ENCODE data around the gene RPS8. TPM values are rescaled to one million over a fixed set of nuclear protein-coding genes. Genes with fewer than 3 reads are reported as not detected.
A peak's percentile ranks its signal among the peaks of the same experiment; 100 is the strongest.
"Not testable (repeated sequence)": the region's sequence is repeated elsewhere in the genome, so short reads cannot be mapped to it uniquely, and the experiment has no call there.

Gene RPS8
- total and polyA plus RNA-seq, 2 donors from 2014 or later = 1,449 to 1,538 TPM

- Histone ChIP-seq H3K4me1 (ENCODE audit: control insufficient read depth in 2 of 3, insufficient read depth in 2 of 3, low read depth in 1 of 3, low read length in 3 of 3) (peaks cover 19 to 48% (median 39%) of the 10 kb centered on the region in 3 donors), H3K27me3 (ENCODE audit: control insufficient read depth, insufficient read depth, low read length) (no peaks in the 10 kb centered on the region), H3K4me3 (ENCODE audit: low read length in 3 of 3) (peak overlapping the region in 1 of 3 donors; percentile 42), H3K27ac (ENCODE audit: low read depth in 2 of 2, low read length in 2 of 2) (peak overlapping the region; percentile 98 to 100), H3K36me3 (ENCODE audit: control insufficient read depth in 2 of 3, insufficient read depth in 3 of 3, low read length in 3 of 3) (peaks cover 0 to 5% (median 0%) of the 10 kb centered on the region in 3 donors), H3K9me3 (ENCODE audit: control insufficient read depth in 2 of 3, insufficient read depth in 1 of 3, low read length in 3 of 3) (no peaks in the 10 kb centered on the region), H3K9ac (ENCODE audit: low read length in 3 of 3) (peak overlapping the region in 1 of 3 donors; percentile 97)
- TF ChIP-seq CTCF (IDR thresholded peaks at IDR 0.05; ENCODE audit: borderline replicate concordance, extremely low read depth, insufficient read depth) = no peak
- intact Hi-C loops (cut with DNase I) = no loop called here
- FAIRE-seq (no peak), DNase-seq (peak in 2 of 5 donors; percentile 66 to 88)
Measured at GRCh38 chr1:44810101-44810761, 34.9 kb downstream of the RPS8 start.

- FAIRE-seq; H3K27me3 ChIP-seq (ENCODE audit: control insufficient read depth, insufficient read depth, low read length); H3K27ac ChIP-seq (ENCODE audit: low read depth in 2 of 2, low read length in 2 of 2); intact Hi-C loops (cut with DNase I); H3K9me3 ChIP-seq (ENCODE audit: control insufficient read depth in 2 of 3, insufficient read depth in 1 of 3, low read length in 3 of 3); H3K4me3 ChIP-seq (ENCODE audit: low read length in 3 of 3); H3K9ac ChIP-seq (ENCODE audit: low read length in 3 of 3); H3K36me3 ChIP-seq (ENCODE audit: control insufficient read depth in 2 of 3, insufficient read depth in 3 of 3, low read length in 3 of 3): not testable (repeated sequence)
- peaks cover 19 to 48% (median 39%) of the 10 kb centered on the region in 3 donors for H3K4me1 ChIP-seq (ENCODE audit: control insufficient read depth in 2 of 3, insufficient read depth in 2 of 3, low read depth in 1 of 3, low read length in 3 of 3)
- peak in 2 of 5 donors; percentile 27 to 31 for DNase-seq
Measured at GRCh38 chr1:44810762-44811105, 35.4 kb downstream of the RPS8 start.

- TF ChIP-seq CTCF (IDR thresholded peaks at IDR 0.05; ENCODE audit: borderline replicate concordance, extremely low read depth, insufficient read depth) = no peak
- Histone ChIP-seq H3K27me3 (ENCODE audit: control insufficient read depth, insufficient read depth, low read length) (no peaks in the 10 kb centered on the region), H3K9me3 (ENCODE audit: control insufficient read depth in 2 of 3, insufficient read depth in 1 of 3, low read length in 3 of 3) (no peaks in the 10 kb centered on the region), H3K27ac (ENCODE audit: low read depth in 2 of 2, low read length in 2 of 2) (no peak overlapping the region), H3K9ac (ENCODE audit: low read length in 3 of 3) (no peak overlapping the region), H3K4me3 (ENCODE audit: low read length in 3 of 3) (no peak overlapping the region), H3K4me1 (ENCODE audit: control insufficient read depth in 2 of 3, insufficient read depth in 2 of 3, low read depth in 1 of 3, low read length in 3 of 3) (peaks cover 19 to 48% (median 39%) of the 10 kb centered on the region in 3 donors), H3K36me3 (ENCODE audit: control insufficient read depth in 2 of 3, insufficient read depth in 3 of 3, low read length in 3 of 3) (peaks cover 0 to 5% (median 0%) of the 10 kb centered on the region in 3 donors)
- FAIRE-seq (no peak), DNase-seq (peak in 2 of 5 donors; percentile 5 to 21)
- intact Hi-C loops (cut with DNase I) = no loop called here
Measured at GRCh38 chr1:44811234-44811633, 35.9 kb downstream of the RPS8 start.

GRCh38 chr1:44812822-44813543 is 37.6 kb downstream of the RPS8 start:
- peaks cover 10 to 33% (median 24%) of the 10 kb centered on the region in 3 donors for H3K4me1 ChIP-seq (ENCODE audit: control insufficient read depth in 2 of 3, insufficient read depth in 2 of 3, low read depth in 1 of 3, low read length in 3 of 3)
- H3K9ac ChIP-seq (ENCODE audit: low read length in 3 of 3) = peak overlapping the region in 2 of 3 donors; percentile 22 to 55

GRCh38 chr1:44815926-44816325 is 40.6 kb downstream of the RPS8 start:
- H3K27me3 ChIP-seq (ENCODE audit: control insufficient read depth, insufficient read depth, low read length); H3K9me3 ChIP-seq (ENCODE audit: control insufficient read depth in 2 of 3, insufficient read depth in 1 of 3, low read length in 3 of 3); H3K4me3 ChIP-seq (ENCODE audit: low read length in 3 of 3); FAIRE-seq; intact Hi-C loops (cut with DNase I); H3K27ac ChIP-seq (ENCODE audit: low read depth in 2 of 2, low read length in 2 of 2); H3K9ac ChIP-seq (ENCODE audit: low read length in 3 of 3); H3K36me3 ChIP-seq (ENCODE audit: control insufficient read depth in 2 of 3, insufficient read depth in 3 of 3, low read length in 3 of 3): not testable (repeated sequence)
- peaks cover 0 to 15% (median 0%) of the 10 kb centered on the region in 3 donors for H3K4me1 ChIP-seq (ENCODE audit: control insufficient read depth in 2 of 3, insufficient read depth in 2 of 3, low read depth in 1 of 3, low read length in 3 of 3)
- peak in 2 of 5 donors; percentile 8 to 28 for DNase-seq

More at GRCh38 chr1:44812822-44813543, 37.6 kb downstream of the RPS8 start:
- FAIRE-seq (no peak), DNase-seq (peak in 3 of 5 donors; percentile 53 to 83 (median 59))
- TF ChIP-seq CTCF (IDR thresholded peaks at IDR 0.05; ENCODE audit: borderline replicate concordance, extremely low read depth, insufficient read depth) = no peak
- intact Hi-C loops (cut with DNase I) = no loop called here
- H3K27me3 ChIP-seq (ENCODE audit: control insufficient read depth, insufficient read depth, low read length) = no peaks in the 10 kb centered on the region
- H3K9me3 ChIP-seq (ENCODE audit: control insufficient read depth in 2 of 3, insufficient read depth in 1 of 3, low read length in 3 of 3) = no peaks in the 10 kb centered on the region
- H3K36me3 ChIP-seq (ENCODE audit: control insufficient read depth in 2 of 3, insufficient read depth in 3 of 3, low read length in 3 of 3) = no peaks in the 10 kb centered on the region
- H3K27ac ChIP-seq (ENCODE audit: low read depth in 2 of 2, low read length in 2 of 2) = peak overlapping the region; percentile 68 to 85
- peak overlapping the region; percentile 16 to 67 (median 61) for H3K4me3 ChIP-seq (ENCODE audit: low read length in 3 of 3)

Measured in kidney (tissue), 14 donors.